Pulmonary artery endothelial cell (primary cell): Measurements from ENCODE around the gene MCCC1. TPM values are rescaled to one million over a fixed set of nuclear protein-coding genes. Genes with fewer than 3 reads are reported as not detected.

Source experiments
- DNase-seq: peaks from one replicate; pipeline ENCODE4 v3.0.0-alpha.2; 2011; ENCODE audit warnings: low read depth, low spot score
- total RNA-seq: library from RNA; depleted of rRNA; stranded (reverse); fragments of >200 nt; gene quantifications from 2 replicates; pipeline ENCODE4 v1.2.3, GENCODE V29; 2014

MCCC1 gene
- total RNA-seq, 1 donor from 2014 or later, result 21.0 TPM

DNA sequence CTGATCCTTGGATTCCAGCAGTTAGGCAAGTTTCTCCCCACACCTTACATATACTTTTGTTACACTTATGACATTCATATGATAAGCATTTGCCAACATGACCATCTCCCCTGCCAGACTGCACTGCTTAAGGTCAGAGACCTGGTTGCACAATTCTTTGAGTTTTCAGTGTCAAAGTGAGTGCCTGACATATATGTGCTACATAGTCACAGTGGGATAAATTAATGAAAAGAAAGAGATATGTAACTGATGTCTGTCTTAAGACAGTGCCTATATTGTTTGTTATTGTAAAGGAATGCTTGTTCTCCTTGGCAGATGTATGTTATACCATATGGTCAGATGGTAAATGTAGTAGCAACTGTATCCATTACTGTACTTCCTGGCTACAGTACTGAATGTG, 115.4 kb downstream of the MCCC1 start:
- DNase-seq, result no peak

DNA sequence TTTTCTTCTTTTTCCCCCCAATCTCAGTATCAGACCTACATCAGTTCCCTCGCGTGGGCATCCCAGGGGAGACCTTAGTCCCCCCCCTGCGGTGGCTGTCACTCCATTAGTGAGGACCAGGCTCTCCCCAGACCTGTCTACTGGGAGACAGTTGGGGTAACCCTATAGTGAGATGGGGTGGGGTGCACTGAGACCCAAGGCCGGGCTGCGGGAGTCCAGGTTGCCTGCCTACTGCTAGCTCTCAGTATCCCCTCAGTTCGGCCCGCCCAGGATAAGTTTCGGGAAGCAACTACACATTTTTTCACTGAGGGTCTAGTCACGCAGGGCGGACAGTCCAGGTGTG, 118.3 kb downstream of the MCCC1 start:
- no peak for DNase-seq

DNA sequence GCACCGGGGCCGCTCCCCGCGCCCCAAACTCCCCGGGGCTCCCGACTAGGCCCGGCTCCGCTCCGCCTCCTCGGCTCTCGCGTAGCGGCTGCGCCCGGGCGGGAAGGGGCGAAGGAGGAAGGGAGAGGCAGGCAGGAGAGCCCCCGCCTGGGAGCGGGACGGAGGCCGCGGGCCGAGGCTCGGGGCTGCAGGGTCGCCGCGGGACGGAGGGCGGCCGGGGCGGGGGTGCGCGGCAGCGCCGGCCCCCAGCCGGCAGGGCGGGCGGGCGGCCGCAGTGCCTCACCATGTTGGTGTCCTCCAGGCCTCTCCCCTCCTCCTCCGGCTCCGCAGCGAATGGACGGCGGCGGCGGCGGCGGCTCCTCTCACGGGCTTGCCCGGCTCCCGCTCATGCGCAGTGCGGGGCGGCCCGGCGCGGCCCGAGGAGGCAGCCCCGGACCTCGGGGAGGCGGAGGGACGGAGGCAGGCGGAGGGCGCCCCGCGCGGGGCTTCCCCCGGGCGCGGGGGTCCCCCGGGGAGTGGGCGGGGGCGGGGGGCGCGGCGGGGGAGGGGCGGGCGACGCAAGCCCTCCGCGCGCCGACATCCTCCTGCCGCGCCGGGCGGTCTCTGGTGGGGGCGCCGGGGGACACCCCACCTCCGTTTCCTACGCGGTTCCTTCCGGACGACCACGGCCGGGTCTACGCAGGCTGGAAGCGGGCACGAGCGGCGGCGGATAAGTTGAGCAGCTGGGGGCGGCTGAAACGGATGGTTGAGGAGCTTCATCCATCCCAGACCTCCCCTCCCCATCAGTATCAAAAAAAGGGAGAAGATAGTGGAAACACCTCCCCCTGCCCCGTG, 118.9 kb downstream of the MCCC1 start, which contains the start of gene DCUN1D1:
Gene DCUN1D1 (minus strand): TSS at position 335 of the 834 bp plus-strand sequence. CDS start 49 bp downstream, at position 286.
- DNase-seq, result peak; percentile 33

DNA sequence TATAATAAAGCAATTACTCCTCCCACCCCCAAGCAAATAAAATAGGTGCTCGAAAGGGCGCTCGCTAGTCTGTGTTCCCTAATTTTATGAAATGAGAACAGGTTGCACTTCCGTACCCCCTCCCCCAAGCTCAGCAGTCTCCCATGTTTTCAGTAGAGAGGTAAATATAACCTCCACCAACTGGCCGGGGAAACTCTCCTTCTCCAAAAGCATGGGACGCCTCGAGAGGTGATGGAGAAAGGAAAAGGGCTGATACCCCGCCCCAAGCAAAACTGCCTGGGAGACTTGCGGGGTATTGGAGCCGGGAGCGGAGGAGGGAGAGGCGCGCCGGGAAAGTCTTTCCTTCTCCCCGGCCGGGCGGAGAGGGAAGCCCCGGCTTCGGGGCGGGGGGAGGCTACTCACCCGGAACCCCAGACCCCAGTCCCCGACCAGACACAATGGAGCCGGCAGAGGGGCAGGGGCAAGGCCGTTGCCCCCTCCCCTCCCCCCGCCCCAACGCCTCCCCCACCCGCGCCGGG, 119.6 kb downstream of the MCCC1 start:
- DNase-seq, result no peak

DNA sequence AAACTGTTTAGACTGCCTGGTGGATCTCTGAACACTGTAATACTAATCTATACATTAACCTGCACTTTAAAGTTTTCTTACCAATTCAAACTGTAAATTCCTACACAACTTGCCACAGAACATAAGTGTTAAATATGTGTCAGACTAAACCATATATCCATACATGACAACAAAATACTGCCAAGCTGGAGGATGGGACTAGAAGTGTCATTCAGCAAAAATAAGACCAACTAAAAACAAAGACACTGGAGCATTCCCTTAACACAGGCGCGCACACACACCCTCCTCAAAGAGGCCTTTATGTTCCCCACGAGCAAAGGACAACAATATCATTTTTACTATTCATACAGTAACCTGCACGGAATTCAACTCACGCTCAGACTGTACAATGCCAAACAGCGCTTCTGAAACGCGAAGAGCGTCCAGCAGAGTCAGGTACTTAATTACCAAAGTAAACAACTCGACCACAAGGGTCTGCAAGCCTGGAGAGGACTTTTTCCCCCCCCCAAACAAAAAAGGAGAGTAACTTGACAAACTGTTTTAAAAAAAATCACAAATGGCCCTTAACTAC, 120.1 kb downstream of the MCCC1 start:
- no peak for DNase-seq

DNA sequence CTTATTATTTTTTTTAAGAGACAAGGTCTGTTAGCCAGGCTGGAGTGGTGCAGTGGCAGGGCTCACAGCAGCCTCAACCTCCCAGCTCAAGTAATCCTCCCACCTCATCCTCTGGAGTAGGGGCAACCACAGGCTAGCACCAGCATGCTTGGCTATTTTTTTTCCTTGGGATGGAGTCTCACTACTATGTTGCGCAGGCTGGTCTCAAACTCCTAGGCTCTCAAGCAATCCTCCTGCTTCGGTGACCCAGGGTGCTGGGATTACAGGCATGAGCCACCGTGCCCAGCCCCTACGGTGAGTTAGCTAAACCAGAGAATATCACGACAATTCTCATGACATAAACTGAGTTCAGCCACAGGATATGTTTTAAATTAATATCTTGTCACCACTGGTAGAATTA, 120.9 kb downstream of the MCCC1 start:
- no peak for DNase-seq

DNA sequence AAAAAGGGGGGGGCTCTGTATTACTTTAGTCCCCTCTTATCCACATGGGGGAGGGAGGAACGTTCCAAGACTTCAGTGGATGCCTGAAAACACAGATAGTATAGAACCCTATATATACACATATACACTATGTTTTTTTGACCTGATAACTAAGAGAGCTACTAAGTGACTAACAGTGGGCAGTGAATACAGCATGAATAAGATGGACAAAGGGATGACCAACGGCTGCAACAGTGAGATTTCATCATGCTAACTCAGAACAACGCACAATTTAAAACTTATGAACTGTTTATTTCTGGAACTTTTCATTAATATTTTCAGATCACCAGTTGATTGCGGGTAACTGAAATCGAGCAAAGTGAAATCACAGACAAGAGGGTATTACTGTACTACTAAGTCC, 126.2 kb downstream of the MCCC1 start:
- DNase-seq, result no peak

DNA sequence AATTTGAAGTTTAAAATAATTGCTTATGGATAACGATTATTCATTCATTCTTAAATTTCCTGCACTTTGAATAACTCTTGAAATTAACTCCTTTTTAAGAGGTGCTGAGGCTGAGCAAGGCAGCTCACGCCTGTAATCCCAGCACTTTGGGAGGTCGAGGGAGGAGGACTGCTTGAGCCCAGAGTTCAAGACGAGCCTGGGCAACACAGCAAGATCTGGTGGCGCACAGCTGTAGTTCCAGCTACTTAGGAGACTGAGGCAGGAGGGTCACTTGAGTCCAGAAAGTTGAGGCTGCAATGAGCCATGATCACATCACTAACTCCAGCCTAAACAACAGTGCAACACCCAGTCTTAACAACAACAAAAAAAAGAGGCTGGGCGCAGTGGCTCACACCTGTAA, 126.9 kb downstream of the MCCC1 start:
- no peak for DNase-seq

DNA sequence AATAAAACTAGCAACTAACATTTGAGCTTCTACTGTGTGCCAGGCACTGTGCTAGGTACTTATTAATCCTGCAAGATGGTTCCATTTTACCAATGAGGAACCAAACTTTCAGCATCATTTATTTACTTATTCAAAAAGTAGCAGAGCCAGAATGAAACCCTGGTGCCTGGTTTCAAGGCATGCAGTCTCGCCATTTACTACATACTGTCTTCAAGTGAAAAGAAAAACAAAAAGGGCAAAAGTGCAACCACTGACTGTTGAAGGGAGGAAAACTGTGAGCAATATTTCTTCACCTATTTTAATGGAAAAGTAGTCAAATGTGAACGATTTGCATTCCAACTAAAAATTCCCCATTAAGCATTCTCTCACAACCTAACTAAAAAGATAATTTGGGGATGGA, 127.7 kb downstream of the MCCC1 start:
- DNase-seq, result no peak

DNA sequence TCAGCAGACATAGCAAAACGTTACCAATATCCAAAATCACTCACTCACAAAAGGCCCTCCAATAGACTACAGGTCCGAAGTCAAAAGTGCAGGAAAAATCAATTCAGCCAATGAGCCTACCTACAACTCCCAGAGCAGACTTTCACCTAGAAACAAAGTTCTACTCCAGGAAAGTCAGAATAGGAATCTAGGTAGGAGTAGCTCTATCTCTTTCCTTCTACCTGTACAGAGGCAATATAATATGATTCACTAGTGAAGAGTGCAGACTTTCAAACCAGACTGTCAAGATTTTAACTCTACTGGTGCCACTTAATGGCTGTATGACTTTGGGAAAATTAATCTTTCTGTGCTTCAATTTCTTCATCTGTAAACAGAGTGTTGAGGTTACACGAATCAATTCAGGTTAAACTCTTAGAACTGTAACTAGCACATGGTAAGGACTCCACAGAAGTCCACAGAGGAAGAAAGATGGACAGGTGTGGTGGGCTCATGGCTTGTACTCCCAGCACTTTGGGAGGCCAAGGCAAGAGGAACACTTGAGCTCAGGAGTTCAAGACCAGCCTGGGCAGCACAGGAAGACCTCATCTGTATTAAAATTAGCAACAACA, 128.4 kb downstream of the MCCC1 start:
- DNase-seq, result no peak

DNA sequence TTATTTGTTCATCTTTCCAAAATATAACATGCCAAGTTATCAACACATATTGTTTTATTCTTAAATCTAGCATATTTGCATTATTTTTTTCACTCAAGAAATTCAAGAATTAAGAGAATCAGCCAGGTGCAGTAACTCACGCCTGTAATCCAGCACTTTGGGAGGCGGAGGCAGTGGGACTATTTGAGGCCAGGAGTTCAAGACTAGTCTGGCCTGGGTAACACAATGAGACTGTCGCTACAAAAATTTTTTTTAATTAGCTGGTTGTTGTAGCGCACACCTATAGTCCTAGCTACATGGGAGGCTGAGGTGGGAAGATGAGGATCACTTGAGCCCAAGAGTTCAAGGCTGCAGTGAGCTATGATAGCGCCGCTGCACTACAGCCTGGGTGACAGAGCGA, 129.4 kb downstream of the MCCC1 start:
- no peak for DNase-seq

DNA sequence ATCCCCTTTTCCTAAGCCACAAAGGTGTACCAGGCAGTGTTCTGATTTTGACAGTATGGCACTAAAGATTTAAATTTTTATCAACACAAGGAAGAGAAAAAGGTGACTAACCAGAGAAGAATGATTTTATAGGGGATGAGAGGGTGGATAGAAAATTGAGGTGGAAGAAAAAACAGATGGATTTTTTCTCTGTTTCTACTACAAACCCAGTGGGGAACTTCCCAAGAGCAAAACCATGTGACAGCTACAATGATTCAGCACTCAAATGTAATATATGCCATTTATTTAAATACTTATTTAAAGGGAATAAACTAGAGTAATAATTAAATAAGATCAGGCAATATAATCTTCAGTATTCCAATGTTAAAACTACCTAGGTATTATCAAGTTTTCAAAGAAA, 130.0 kb downstream of the MCCC1 start:
- DNase-seq, result no peak

DNA sequence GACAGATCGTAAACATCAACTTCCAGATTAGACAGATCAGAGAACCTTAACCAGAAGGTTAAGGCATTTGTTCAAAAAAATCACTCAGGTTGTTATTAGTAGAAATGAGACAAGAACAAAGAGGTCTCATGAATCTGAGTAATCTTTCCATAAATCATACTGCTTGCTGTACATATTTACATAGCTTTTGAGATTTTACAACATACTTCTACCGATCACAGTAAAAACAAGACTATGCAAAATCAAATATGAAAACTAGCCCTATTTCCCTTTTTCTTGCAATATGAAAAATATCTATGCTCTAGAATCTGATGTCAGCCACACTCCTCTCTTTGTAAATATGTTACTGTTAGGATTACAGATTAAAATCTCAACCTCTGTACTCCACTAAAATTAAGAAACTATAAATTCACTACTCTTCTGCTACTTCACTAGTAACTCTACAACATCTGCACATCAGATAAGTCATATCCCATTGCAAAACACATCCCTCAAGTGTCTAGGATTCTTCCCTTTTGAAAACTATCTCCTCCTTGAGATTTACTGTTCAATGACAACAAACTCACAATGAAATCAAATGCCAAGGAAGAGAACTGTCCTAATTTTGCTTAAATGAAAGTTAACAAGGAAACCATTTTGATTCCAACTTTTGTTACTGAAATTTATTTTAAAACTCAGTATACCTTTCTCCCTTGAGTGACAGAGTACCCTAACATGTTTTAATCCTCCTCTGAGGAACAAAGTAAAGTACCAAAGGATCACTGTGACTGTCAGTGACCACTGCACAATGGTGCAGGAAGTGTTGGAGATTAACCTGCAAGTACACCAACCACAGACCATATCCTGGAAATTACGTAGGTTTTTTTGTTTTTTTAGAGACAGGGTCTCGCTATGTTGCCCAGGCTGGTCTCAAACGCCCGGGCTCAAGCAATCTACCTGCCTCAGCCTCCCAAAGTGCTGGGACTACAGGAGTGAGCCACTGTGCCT, 131.8 kb downstream of the MCCC1 start:
- DNase-seq, result no peak

DNA sequence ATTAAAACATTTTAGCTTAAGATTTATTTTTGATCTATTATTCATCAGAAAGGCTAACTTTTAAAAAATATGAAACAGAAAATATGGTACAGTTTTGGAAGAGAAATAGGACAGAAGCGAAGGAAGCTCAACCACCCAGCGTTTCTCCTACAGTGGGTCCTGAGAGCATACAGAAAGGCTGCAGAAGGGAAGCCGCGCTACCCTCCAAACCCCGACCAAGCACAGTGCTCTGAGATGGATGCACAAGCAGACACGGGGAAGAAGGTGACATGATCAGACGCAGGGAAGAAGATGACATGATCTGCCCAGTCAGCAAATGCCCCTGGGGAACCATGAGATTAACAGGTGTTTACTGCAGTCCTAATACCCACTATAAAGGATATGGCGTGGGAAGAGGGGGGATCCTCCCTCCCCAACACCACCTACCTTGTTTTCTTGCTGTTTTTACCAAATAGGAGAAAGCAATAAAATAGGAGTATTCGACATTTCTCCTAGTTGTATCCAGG, 133.4 kb downstream of the MCCC1 start:
- DNase-seq, result no peak

Other genes starting within 250 kb of the MCCC1 start
- 24.7 and 36.4 TPM in 2 replicates for gene DCUN1D1, start 119.0 kb downstream of the MCCC1 start, total RNA-seq
- 0.46 and 1.8 TPM in 2 replicates for gene LAMP3, start 63.2 kb upstream of the MCCC1 start, total RNA-seq
- gene B3GNT5, start 153.8 kb upstream of the MCCC1 start, total RNA-seq, result 23.3 and 24.9 TPM in 2 replicates